Suprapubic skin (tissue), 4 donors: ENCODE results near the gene CCDC68.

Experiments
- CTCF ChIP-seq, 2 donors: fragments of 200-600 bp in 1 of 2; fragments of 450-650 bp in 1 of 2; sonication (generic) in 1 of 2; IDR thresholded peaks; one replicate each; pipeline ENCODE4 v1.5.1; 2016 to 2019; ENCODE audit warnings: antibody characterized with exemption in 2 of 2, mild to moderate bottlenecking in 1 of 2, moderate library complexity in 1 of 2
- POLR2A ChIP-seq, 2 donors: fragments of 450-650 bp; IDR thresholded peaks; one replicate each; pipeline ENCODE4 v1.6.1; 2017; ENCODE audit warnings: antibody characterized with exemption in 2 of 2, mild to moderate bottlenecking in 2 of 2, moderate library complexity in 2 of 2
- POLR2AphosphoS5 ChIP-seq, 3 donors: sonication (generic); formaldehyde crosslinking; IDR thresholded peaks; one replicate each; pipeline ENCODE4 v1.6.1; 2017; ENCODE audit warnings: antibody characterized with exemption in 3 of 3

- TF ChIP-seq CTCF (IDR thresholded peaks at IDR 0.05) (no peak), POLR2AphosphoS5 (IDR thresholded peaks at IDR 0.05) (no peak), POLR2A (IDR thresholded peaks at IDR 0.05) (no peak)
Observed at GRCh38 chr18:54923339-54923956, 35.8 kb downstream of the CCDC68 start.
